ENCODE results near the gene TMEM184A. TPM values are rescaled to one million over a fixed set of nuclear protein-coding genes. Genes with fewer than 3 reads are reported as not detected.
A peak's percentile ranks its signal among the peaks of the same experiment; 100 is the strongest.
"Not testable (repeated sequence)": the region's sequence is repeated elsewhere in the genome, so short reads cannot be mapped to it uniquely, and the experiment has no call there.

The TMEM184A gene
- polyA plus RNA-seq, 1 donor, result 0.78 TPM

- DNase-seq (ENCODE audit: low read depth), result no peak
These were observed 32.8 kb downstream of the TMEM184A start for GRCh38 chr7:1523208-1523607.

GRCh38 chr7:1521456-1521855 lies 34.5 kb downstream of the TMEM184A start:
- no peak for DNase-seq (ENCODE audit: low read depth)

- no peak for DNase-seq (ENCODE audit: low read depth)
These were observed 35.3 kb downstream of the TMEM184A start for GRCh38 chr7:1520539-1521234.

GRCh38 chr7:1519322-1519922 lies 36.6 kb downstream of the TMEM184A start:
- DNase-seq (ENCODE audit: low read depth), result not testable (repeated sequence)

- DNase-seq (ENCODE audit: low read depth), result no peak
These were observed 39.3 kb downstream of the TMEM184A start for GRCh38 chr7:1516586-1517251.

- not testable (repeated sequence) for DNase-seq (ENCODE audit: low read depth)
These were observed 40.5 kb downstream of the TMEM184A start for GRCh38 chr7:1515509-1515967.

GRCh38 chr7:1514995-1515401 lies 41.0 kb downstream of the TMEM184A start:
- DNase-seq (ENCODE audit: low read depth), result no peak

- no peak for DNase-seq (ENCODE audit: low read depth)
These were observed 41.6 kb downstream of the TMEM184A start for GRCh38 chr7:1514407-1514806.

- DNase-seq (ENCODE audit: low read depth), result no peak
These were observed 42.3 kb downstream of the TMEM184A start for GRCh38 chr7:1513657-1514095.

GRCh38 chr7:1512781-1513656 lies 43.0 kb downstream of the TMEM184A start:
- no peak for DNase-seq (ENCODE audit: low read depth)

- DNase-seq (ENCODE audit: low read depth), result no peak
These were observed 44.3 kb downstream of the TMEM184A start for GRCh38 chr7:1511444-1512422.

- no peak for DNase-seq (ENCODE audit: low read depth)
These were observed 45.2 kb downstream of the TMEM184A start for GRCh38 chr7:1510780-1511154.

- DNase-seq (ENCODE audit: low read depth), result no peak
These were observed 46.8 kb downstream of the TMEM184A start for GRCh38 chr7:1509226-1509625.

GRCh38 chr7:1508277-1508758 lies 47.7 kb downstream of the TMEM184A start:
- no peak for DNase-seq (ENCODE audit: low read depth)

- no peak for DNase-seq (ENCODE audit: low read depth)
These were observed 50.1 kb downstream of the TMEM184A start for GRCh38 chr7:1505731-1506550.

GRCh38 chr7:1503816-1504775 lies 51.9 kb downstream of the TMEM184A start, which contains the start of gene INTS1:
INTS1 (minus strand) TSS chr7:1504389; CDS start chr7:1503960, 429 bp downstream.
- peak; percentile 81 for DNase-seq (ENCODE audit: low read depth)

GRCh38 chr7:1503390-1503789 lies 52.6 kb downstream of the TMEM184A start:
- DNase-seq (ENCODE audit: low read depth), result no peak

- DNase-seq (ENCODE audit: low read depth), result no peak
These were observed 53.2 kb downstream of the TMEM184A start for GRCh38 chr7:1502845-1503244.

Data from forelimb muscle (tissue), 1 donor.